HepG2 (cell line): ENCODE measurements around the gene SFI1. TPM values are rescaled to one million over a fixed set of nuclear protein-coding genes. Genes with fewer than 3 reads are reported as not detected.
A peak's percentile ranks its signal among the peaks of the same experiment; 100 is the strongest.

Source experiments
- ARID5B ChIP-seq: IDR thresholded peaks from 2 replicates; pipeline ENCODE4 v1.4.0; 2020; ENCODE audit warnings: mild to moderate bottlenecking, missing genetic modification reagents
- ARNT2 ChIP-seq: sonication (generic); formaldehyde crosslinking; IDR thresholded peaks from 2 replicates; pipeline ENCODE4 v1.8.0; 2022; ENCODE audit warnings: mild to moderate bottlenecking, low read depth, missing genetic modification reagents, moderate library complexity
- ELF1 ChIP-seq: sonication (generic); formaldehyde crosslinking; IDR thresholded peaks from 2 replicates; pipeline ENCODE4 v1.4.0; 2020; ENCODE audit warnings: missing genetic modification reagents
- LCORL ChIP-seq, 2 experiments: fragments of 450-650 bp in 1 of 2; sonication (generic) in 1 of 2; formaldehyde crosslinking in 1 of 2; IDR thresholded peaks; 2 replicates each; pipeline versions ENCODE4 v1.5.0 to v1.6.1; 2017 to 2020; ENCODE audit warnings: antibody characterized with exemption in 1 of 2, missing genetic modification reagents in 1 of 2
- NR2F6 ChIP-seq, 2 experiments: IDR thresholded peaks; 2 replicates each; pipeline ENCODE4 v1.6.1; 2016; ENCODE audit warnings: antibody characterized with exemption in 1 of 2, mild to moderate bottlenecking in 1 of 2
- POLR2AphosphoS5 ChIP-seq: IDR thresholded peaks from 2 replicates; pipeline ENCODE4 v1.6.1; 2012; ENCODE audit warnings: low read depth, low read length
- SAP130 ChIP-seq: IDR thresholded peaks from 2 replicates; pipeline ENCODE4 v1.6.1; 2016; ENCODE audit warnings: low read depth
- SSRP1 ChIP-seq: IDR thresholded peaks from 2 replicates; pipeline ENCODE4 v1.6.1; 2016; ENCODE audit warnings: control low read depth
- TEAD3 ChIP-seq: optimal IDR thresholded peaks from 2 replicates; pipeline ENCODE3; 2016; ENCODE audit warnings: borderline replicate concordance
- ZMAT3 ChIP-seq: sonication (generic); formaldehyde crosslinking; conservative IDR thresholded peaks from 2 replicates; pipeline ENCODE4 v1.7.0; 2021; ENCODE audit warnings: missing genetic modification reagents
- ZNF232 ChIP-seq: sonication (generic); formaldehyde crosslinking; IDR thresholded peaks from 2 replicates; pipeline ENCODE4 v1.4.0; 2020; ENCODE audit warnings: missing genetic modification reagents, borderline replicate concordance
- ZNF362 ChIP-seq: sonication (generic); formaldehyde crosslinking; IDR thresholded peaks from 2 replicates; pipeline ENCODE4 v1.4.0; 2020; ENCODE audit warnings: missing genetic modification reagents, mild to moderate bottlenecking, borderline replicate concordance
- ZNF782 ChIP-seq: sonication (generic); formaldehyde crosslinking; IDR thresholded peaks from 2 replicates; pipeline ENCODE4 v1.4.0; 2020; ENCODE audit warnings: missing genetic modification reagents, mild to moderate bottlenecking, borderline replicate concordance
- polyA plus RNA-seq, 8 experiments: library from polyadenylated mRNA; depleted of rRNA in 3 of 8; stranded (reverse) in 7 of 8; unstranded in 1 of 8; fragments of >200 nt; fragmentation: Illumina TruSeq in 4 of 8; extraction: Trizol in 4 of 8; gene quantifications; 2 replicates each; pipeline versions ENCODE4 v1.2.1 to v1.2.3, GENCODE V29; 2011 to 2016; ENCODE audit warnings: low read depth in 4 of 8, missing spikeins in 1 of 8, mixed read lengths in 1 of 8; ENCODE audit not compliant: insufficient read depth in 1 of 8
- total RNA-seq, 5 experiments: library from RNA; depleted of rRNA; stranded (reverse); fragments of >200 nt; fragmentation: Illumina TruSeq; extraction: Trizol; gene quantifications; 2 replicates each; pipeline ENCODE4 v1.2.3, GENCODE V29; 2016; ENCODE audit warnings: low read depth in 1 of 5
- TF ChIP-seq, protein P1 (sequence below): sonication (generic); formaldehyde crosslinking; IDR thresholded peaks from 2 replicates; pipeline ENCODE4 v1.4.0; 2020; ENCODE audit warnings: missing genetic modification reagents

Gene SFI1
- total and polyA plus RNA-seq, 2 of the 13 experiments (the other 11 are each of a cell fraction or from before 2014, with no cell fraction given), result 20.5 to 40.1 TPM

DNA sequence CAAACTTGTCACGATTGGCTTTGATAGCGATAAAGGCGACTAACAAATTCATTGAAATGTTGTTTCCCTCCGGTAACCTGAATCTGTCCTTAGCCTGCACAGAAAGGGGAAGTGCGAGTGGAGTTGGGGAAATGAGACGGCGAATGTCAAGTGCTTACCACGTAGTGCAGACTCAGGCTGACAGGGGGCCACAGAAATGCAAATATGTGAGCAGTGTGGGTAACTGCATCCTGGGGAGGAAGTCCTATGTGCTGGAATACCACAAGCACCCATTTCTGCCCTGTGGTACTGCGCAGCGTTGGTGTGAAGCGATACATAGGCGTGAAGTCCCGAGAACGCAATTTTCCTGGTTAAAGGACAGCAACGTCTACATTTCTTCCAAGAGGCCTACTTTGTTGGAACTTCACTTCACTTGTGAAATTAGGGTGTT lies 5.8 kb upstream of the SFI1 start (continued):
- TF ChIP-seq ARID5B (CRISPR knock-in tag), result peak; percentile 6; the same call in 1 of the 2 replicates
- TF ChIP-seq, protein P1, sequence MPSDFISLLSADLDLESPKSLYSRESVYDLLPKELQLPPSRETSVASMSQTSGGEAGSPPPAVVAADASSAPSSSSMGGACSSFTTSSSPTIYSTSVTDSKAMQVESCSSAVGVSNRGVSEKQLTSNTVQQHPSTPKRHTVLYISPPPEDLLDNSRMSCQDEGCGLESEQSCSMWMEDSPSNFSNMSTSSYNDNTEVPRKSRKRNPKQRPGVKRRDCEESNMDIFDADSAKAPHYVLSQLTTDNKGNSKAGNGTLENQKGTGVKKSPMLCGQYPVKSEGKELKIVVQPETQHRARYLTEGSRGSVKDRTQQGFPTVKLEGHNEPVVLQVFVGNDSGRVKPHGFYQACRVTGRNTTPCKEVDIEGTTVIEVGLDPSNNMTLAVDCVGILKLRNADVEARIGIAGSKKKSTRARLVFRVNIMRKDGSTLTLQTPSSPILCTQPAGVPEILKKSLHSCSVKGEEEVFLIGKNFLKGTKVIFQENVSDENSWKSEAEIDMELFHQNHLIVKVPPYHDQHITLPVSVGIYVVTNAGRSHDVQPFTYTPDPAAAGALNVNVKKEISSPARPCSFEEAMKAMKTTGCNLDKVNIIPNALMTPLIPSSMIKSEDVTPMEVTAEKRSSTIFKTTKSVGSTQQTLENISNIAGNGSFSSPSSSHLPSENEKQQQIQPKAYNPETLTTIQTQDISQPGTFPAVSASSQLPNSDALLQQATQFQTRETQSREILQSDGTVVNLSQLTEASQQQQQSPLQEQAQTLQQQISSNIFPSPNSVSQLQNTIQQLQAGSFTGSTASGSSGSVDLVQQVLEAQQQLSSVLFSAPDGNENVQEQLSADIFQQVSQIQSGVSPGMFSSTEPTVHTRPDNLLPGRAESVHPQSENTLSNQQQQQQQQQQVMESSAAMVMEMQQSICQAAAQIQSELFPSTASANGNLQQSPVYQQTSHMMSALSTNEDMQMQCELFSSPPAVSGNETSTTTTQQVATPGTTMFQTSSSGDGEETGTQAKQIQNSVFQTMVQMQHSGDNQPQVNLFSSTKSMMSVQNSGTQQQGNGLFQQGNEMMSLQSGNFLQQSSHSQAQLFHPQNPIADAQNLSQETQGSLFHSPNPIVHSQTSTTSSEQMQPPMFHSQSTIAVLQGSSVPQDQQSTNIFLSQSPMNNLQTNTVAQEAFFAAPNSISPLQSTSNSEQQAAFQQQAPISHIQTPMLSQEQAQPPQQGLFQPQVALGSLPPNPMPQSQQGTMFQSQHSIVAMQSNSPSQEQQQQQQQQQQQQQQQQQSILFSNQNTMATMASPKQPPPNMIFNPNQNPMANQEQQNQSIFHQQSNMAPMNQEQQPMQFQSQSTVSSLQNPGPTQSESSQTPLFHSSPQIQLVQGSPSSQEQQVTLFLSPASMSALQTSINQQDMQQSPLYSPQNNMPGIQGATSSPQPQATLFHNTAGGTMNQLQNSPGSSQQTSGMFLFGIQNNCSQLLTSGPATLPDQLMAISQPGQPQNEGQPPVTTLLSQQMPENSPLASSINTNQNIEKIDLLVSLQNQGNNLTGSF (CRISPR knock-in tag), result peak; percentile 27; the same call in 1 of the 2 replicates
- no peak for TF ChIP-seq ARNT2 (CRISPR knock-in tag)
- no peak for TF ChIP-seq LCORL (IDR thresholded peaks at IDR 0.05)
- TF ChIP-seq LCORL (CRISPR knock-in tag; IDR thresholded peaks at IDR 0.05), result 0 out of 2 replicates have a peak, but pooled peaks have one; percentile 30
- peak; percentile 58 for TF ChIP-seq SAP130 (CRISPR knock-in tag)
- no peak for TF ChIP-seq ZMAT3
- no peak for TF ChIP-seq ZNF782 (CRISPR knock-in tag)
- peak; percentile 62 for TF ChIP-seq TEAD3 (CRISPR knock-in tag)
- no peak for TF ChIP-seq ZNF362 (CRISPR knock-in tag)
- no peak for TF ChIP-seq NR2F6 (IDR thresholded peaks at IDR 0.05)
- TF ChIP-seq NR2F6 (CRISPR knock-in tag; IDR thresholded peaks at IDR 0.05), result 0 out of 2 replicates have a peak, but pooled peaks have one; percentile 13
- peak; percentile 15; the same call in 1 of the 2 replicates for TF ChIP-seq ELF1
- peak; percentile 34; the same call in 1 of the 2 replicates for TF ChIP-seq POLR2AphosphoS5
- peak; percentile 54; the same call in 1 of the 2 replicates for TF ChIP-seq ZNF232 (CRISPR knock-in tag)
- peak; percentile 79 for TF ChIP-seq SSRP1 (CRISPR knock-in tag)
